D721Med (cell line): ENCODE measurements around the gene MOB3B.

Experiments used
- DNase-seq: peaks from one replicate; pipeline ENCODE4 v3.0.0; 2011; ENCODE audit warnings: low spot score; ENCODE audit not compliant: insufficient read length
- FAIRE-seq: peaks from 2 replicates; lab custom pipeline; 2011; peaks lifted over from hg19 to GRCh38; lab: Jason Lieb, UNC
- CTCF ChIP-seq: IDR thresholded peaks from 2 replicates; pipeline ENCODE4 v1.5.1; 2012; ENCODE audit warnings: mild to moderate bottlenecking, control low read depth; ENCODE audit not compliant: insufficient read depth; ENCODE audit errors: missing control alignments

MOB3B gene

GRCh38 chr9:27476870-27477515, 52.6 kb downstream of the MOB3B start:
- TF ChIP-seq CTCF, result no peak
- FAIRE-seq (no peak), DNase-seq (no peak)

GRCh38 chr9:27475057-27475595, 54.5 kb downstream of the MOB3B start:
- no peak for DNase-seq
- FAIRE-seq, result no peak
- no peak for TF ChIP-seq CTCF

- FAIRE-seq (no peak), DNase-seq (no peak)
- TF ChIP-seq CTCF, result no peak
These were observed 55.3 kb downstream of the MOB3B start for GRCh38 chr9:27474305-27474704.

- no peak for TF ChIP-seq CTCF
- DNase-seq (no peak), FAIRE-seq (no peak)
These were observed 56.5 kb downstream of the MOB3B start for GRCh38 chr9:27473111-27473529.

GRCh38 chr9:27472195-27472594, 57.4 kb downstream of the MOB3B start:
- TF ChIP-seq CTCF, result no peak
- DNase-seq (no peak), FAIRE-seq (no peak)

GRCh38 chr9:27471789-27472188, 57.8 kb downstream of the MOB3B start:
- FAIRE-seq, result no peak
- TF ChIP-seq CTCF, result no peak
- DNase-seq, result no peak

DNA sequence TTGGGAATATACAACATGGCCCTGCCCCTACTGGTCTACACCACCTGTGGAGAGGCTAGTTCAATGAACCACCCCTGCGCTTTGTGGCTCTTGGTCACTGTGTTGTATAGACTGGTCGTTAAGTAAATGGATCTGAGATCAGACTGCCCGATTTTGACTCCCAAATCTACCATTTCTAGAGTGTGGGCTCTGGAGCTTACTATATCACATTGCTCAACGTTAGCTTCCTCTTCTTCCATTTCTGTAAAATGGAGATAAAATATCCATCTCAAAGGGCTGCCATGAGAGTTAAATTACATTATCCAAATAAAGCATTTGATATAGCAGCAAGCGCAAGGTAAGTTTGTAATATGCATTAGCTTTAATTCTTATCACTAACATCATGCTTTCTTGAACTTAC, 58.2 kb downstream of the MOB3B start:
- no peak for DNase-seq
- TF ChIP-seq CTCF, result no peak
- FAIRE-seq, result no peak
